Hematopoietic multipotent progenitor cell (in vitro differentiated cells): Measurements from ENCODE around the gene IL17A. TPM values are rescaled to one million over a fixed set of nuclear protein-coding genes. Genes with fewer than 3 reads are reported as not detected.

Source experiments
- DNase-seq, 3 donors: peaks; one replicate each; pipeline ENCODE4 v3.0.0-alpha.2; 2011 to 2015; ENCODE audit warnings: low read depth in 2 of 3, low spot score in 2 of 3
- small RNA-seq: library from RNA; depleted of rRNA; stranded (forward); fragments of <200 nt; gene quantifications from one replicate; pipeline ENCODE3, GENCODE V24; 2012
- total RNA-seq: library from RNA; depleted of rRNA; stranded (reverse); fragments of >200 nt; gene quantifications from one replicate; pipeline ENCODE4 v1.2.3, GENCODE V29; 2012

The IL17A gene
- total RNA-seq, 1 donor, result under 0.01 TPM

- DNase-seq, result no peak
These were observed 24.1 kb downstream of the IL17A start for GRCh38 chr6:52210227-52210626.

GRCh38 chr6:52213127-52213526 is 27.0 kb downstream of the IL17A start:
- no peak for DNase-seq

DNA sequence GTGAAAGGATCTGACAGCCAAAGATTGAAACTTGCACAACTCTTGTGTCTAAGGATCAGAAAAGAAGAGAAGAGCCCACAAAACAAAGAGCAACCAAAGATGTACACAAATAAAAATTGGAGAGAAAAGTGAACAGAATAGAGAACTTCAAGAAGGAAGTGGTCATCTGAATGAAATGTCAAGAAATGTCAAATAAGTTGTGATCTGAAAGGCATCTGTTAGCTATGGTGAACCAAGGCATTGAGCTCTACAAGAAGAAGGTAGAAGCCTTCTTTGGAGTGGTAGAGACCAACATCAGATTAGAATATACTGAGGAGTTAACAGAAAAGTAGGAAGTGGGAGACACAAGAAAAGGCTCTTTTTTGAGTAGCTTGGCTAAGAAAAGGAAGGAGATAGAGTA is 29.6 kb downstream of the IL17A start:
- peak in 1 of 3 donors; percentile 19 for DNase-seq

- DNase-seq, result no peak
These were observed 30.9 kb downstream of the IL17A start for GRCh38 chr6:52216932-52217575.

DNA sequence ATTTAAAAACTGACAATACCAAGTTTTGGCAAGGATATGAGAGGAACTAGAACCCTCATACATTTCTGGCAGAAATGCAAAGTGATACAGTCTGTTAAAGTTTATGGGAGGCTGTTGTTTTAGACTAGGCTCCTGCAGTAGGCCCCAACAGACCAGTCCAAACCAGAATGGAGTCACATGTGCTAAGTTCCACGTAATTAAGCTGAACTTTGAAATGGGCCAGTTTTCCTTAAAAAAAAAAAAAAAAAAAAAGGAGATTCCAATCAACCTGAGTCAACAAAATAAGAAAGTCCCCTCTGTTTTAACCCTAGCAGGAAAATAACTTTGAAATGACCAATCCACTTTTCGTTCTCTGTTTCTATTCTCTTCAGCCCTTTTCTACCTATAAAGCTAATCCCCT is 31.6 kb downstream of the IL17A start:
- no peak for DNase-seq

DNA sequence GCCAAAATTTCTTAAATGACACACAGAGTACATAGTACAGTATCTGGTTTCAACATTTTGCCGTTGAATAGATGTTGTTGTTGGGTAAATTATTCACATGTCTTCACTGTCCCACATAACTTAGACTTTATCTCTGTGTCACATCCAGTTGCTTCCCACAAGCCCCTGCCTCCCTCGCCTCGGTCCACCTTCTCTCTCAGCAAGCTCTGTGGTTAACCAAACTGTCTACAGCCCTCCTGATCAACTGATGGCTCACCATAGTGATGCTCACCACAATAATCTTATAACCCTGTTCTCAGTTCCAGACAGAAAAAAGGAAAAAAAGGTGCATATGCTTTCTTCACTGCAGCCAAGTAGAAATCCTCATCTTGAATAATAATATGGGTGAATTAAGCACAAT is 35.1 kb downstream of the IL17A start:
- peak in 2 of 3 donors; percentile 59 to 91 for DNase-seq

DNA sequence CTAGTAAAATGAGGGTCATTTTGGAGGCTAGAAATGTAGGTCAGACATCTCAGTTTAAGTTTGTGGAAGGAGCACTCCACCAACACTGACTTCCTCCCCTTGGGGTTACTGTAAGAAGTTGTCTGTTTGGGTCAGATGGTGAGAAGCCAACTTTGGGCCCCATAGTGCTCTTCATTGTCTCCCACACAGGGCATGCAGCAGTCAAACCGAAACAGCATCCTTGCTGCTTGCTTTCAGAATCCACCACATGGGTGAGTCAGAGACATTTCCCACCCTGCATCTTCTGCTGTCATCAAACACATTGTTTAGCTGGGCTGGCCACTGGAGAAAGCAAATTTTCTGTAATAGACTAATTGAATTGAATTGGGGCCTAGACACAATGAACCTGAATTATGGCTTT is 41.3 kb downstream of the IL17A start:
- no peak for DNase-seq

DNA sequence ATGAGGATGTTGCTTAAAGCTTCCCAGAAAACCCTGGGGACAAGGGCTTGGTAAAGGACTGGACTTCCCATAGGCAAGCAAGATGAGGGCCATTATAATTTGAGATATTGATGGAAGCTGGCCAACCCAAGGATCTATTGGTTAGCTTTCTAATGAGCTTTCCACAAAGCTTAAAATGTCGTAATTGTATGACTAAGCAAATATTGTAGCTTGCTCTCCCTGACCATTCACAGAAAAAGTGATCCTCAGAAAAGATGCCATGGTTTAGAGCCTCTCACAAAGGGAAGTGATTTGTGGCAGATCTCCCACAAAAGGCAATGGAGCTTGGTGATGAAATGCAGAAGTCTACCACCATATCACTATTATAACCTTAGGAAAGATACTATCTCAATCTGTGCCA is 44.5 kb downstream of the IL17A start:
- no peak for DNase-seq

DNA sequence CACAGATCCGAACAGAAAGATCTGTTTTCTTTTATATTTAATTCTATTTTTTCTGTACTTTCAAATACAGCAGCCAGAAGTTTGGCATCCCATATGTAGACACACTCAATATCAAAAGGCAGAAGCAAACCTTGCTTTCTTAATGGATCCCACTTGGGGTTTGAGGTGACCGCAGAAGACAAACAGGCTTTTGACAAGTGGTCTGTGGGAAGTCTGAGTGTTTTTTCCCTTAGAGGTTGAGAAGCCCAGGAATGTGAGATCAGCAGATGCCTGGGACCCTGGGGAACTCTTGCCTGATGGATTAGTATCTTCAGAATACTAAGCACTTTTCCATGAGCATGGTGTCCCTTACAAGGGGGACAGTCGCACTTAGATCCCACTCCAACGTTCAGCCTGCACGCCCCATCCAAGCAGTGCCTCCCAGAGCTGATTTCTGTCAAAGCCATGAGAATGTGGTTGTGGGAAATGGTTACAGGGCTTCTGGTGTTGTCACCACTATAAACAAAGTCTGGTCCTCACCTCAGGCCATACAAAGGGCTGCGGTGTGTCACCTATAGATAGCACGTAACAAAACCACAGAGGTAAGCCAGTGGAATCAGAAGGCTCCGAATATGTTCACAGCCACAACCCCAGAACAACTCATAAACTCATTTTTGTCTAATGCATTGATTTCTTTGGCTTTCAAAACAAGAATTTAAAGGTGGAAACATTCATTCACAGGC is 45.4 kb downstream of the IL17A start:
- no peak for DNase-seq

DNA sequence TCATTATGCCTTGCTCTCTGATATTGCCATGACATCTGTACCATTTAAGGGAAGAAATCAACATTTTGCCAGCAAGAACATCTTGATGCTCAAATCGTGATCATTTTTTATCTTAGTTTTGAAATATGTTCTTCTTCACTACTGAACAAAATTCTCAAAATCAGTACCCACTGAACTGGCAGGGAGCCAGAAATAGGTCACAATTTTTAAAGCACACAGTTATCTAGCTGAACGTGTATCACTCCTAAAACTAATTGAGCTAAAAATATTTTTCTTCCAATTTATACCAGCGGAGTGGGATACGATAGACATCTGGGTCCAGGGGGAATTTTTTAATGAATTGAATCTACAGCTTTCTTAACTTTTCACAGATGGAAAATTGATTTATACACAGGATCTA is 46.8 kb downstream of the IL17A start:
- DNase-seq, result no peak

DNA sequence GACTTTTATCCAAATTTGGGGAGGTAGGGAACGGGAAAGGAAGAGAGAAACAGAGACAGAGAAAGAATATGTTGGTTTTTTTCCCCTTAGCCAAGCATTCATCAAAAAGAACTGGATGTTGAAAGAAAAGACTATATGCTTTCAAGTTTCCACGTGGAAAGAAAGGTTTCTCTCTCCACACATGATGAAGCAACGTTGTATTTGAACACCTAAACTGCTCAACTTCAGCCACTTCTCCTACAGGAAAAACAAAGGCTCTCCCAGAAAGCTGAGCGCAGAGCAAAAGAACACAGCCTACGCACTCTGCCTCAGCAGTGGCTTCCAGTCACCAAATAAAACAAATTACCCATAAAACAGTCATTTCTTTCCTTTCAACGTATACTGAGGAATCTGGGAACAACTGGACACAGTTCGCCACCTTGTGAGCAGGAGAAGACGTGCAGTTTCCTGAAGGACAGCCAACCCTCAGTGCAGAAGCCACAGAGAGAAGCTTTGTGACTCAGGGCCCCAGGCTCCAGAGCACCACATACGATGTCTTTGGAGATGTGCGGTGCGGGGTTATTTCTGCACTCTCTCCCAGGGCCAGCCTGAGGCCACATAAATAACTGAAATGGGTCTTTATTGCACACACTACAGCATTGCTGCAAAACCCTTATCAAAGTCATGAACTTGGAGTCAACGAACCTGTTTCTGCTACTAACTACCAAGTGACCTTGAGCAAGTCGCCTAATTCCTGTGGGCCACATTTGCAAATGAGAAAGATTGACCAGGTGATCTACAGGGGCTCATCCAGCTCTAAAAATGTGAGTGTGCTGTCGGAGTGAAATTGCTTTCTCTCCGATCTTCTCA is 48.0 kb downstream of the IL17A start:
- peak in 1 of 3 donors; percentile 44 for DNase-seq

Small RNA genes lying within 50 kb of the gene (small RNA-seq; reads per million reads assigned to genes)
- gene MIR133B (not detected), gene MIR206 (not detected)

Other genes starting within 250 kb of the IL17A start
- gene PKHD1, start 98.8 kb upstream of the IL17A start, total RNA-seq, result under 0.01 TPM
- gene IL17F, start 58.1 kb downstream of the IL17A start, total RNA-seq, result not detected
- 130 TPM for gene MCM3, start 98.4 kb downstream of the IL17A start, total RNA-seq
- gene PAQR8, start 175.8 kb downstream of the IL17A start, total RNA-seq, result 17.0 TPM
- 33.7 TPM for gene EFHC1, start 234.0 kb downstream of the IL17A start, total RNA-seq